GM18907 (cell line): ENCODE results near the gene KIAA1549.

Source experiments
- ATAC-seq: cut with Tn5 transposase; IDR thresholded peaks from one replicate; pipeline ENCODE4 v1.9.1; 2021; ENCODE audit warnings: mild to moderate bottlenecking, moderate library complexity; ENCODE audit not compliant: unreplicated experiment

The KIAA1549 gene

GRCh38 chr7:138911007-138911406 lies 70.2 kb downstream of the KIAA1549 start:
- no peak for ATAC-seq

DNA sequence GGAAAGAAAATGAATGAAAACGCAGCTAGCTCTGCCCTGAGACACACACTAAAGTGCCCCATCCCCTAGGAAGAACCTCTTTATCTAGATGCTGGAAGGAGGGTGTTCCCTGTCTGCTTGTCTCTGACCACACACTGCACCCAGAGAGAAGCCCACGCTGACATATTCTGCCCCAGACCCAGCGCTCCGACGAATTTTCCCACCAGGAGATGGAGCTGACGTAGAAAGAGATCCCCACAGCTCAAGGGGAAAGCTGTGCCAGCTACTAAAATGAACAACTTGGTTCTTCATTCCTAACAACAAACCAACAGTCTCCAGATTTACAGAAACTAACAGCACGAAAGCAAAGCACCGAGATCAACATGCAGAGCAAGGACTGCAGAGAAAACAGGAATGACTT lies 73.3 kb downstream of the KIAA1549 start:
- ATAC-seq = no peak

DNA sequence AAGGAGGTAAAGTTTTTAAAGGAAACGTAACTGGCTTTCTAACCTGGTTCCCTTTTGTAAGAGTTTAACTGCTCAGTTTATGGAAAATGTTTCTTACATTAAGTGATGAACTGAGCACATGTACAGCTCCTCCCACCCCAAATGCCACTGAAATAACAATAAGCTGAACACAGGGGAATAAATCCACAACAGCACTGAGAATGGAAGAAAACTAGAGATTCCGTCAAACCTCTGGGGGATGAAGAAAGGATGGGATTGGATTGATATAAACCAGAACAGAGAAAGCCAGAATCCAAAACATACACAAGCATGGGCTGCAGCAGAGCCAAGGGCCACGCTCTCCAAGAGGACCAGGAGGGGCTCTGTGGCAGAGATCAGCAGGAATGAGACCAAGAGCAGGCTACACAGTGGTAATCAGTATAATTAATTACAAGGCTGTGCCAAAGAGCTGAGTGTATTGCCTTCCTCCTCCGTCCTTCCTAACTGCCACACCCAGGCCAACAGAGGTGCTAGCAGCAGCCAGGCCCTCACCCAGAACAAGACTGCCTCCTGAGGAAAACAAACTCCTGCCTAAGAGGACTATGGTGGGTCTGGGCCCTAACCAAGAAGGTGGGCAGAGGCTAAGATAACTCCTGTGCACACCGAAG lies 73.9 kb downstream of the KIAA1549 start:
- ATAC-seq = no peak

DNA sequence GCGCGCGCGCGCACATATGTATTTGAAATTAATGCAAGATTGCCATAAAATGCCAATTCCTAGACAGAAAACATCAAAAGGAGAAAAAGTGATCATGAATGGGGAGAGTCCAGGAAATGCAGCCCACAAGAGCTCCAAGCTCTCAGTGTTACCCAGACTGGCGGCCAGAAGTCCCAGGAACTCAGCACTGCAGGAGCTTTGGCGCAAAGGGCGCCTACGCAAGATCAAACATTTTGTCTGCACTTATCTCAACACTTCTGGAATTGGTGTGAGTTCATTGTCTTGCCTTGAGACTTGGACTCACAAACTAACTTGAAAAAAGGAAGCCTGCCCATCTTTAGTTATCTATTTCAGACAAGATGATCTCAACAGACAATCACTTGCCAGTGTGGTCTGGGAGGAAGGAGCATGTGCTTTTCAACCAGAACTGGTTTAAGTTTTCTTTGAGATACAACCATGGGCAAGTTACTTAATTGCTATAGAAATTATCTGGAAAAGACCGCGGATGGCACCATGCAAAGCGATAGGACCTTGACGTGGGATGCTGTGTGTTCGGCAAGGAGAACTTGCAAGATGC lies 77.2 kb downstream of the KIAA1549 start:
- no peak for ATAC-seq

DNA sequence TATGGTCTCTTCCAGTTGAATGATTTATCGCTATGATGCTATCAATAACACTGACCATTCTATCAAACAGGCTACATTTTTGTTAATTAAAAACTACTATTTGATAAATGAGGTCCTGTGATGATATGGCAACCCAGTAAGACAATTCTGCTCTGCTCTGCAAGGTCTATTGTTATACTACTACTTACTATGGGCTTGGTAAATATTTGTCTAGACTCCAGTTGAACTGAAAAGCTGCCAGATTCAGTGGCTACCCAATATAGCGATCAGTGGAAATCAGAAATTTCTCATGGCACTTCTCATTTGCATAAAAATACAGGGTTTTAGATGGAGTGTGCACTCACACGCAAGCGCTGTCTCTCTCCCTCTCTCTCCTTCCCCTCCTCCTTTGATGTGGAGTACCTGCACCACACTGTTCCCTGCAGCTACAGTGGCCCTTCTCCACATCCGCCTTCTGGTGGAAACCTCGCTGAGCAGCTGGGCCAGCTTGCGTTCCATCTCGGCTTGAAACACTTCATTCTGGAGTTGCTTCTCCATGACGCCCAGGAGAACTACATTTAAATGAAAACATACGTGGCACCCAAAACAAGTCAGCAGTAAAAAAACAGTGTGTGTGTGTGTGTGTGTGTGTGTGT lies 77.9 kb downstream of the KIAA1549 start:
- no peak for ATAC-seq

- no peak for ATAC-seq
These were observed 79.0 kb downstream of the KIAA1549 start for GRCh38 chr7:138902161-138902560.

DNA sequence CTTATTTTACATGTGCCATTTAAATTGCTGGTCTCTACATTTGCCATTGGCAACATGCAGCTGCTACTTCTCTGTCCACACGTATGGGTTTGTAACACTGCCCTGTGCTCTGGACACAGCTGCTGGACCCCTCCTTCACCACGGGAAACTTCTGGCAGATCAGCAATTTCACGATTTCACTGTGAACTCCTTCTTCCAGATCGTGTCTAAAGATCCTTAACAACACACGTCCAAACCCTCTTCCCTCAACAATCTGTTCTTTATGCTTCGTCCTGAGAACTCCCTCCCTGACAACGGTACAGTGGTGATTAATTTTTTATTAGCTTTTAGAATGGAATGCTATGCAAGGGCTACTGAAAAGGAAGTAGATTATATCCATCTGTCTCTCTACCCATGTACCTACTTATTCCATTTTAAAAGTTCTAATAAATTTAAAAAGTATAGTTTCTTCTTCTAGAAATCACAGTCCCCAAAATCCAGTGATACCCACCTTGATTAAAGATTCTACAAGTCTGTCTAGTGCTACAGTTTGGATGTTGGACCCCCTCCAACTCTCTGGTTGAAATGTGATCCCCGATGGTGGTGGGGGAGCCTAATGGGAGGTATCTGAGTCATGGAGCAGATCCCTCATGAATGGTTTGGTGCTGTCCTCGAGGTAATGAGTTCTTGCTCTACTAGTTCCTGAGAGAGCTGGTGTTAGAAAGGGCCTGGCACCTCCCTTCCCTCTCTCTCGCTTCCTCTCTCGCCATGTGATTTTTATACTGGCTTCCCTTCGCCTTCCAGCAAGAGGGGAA lies 81.0 kb downstream of the KIAA1549 start:
- no peak for ATAC-seq

DNA sequence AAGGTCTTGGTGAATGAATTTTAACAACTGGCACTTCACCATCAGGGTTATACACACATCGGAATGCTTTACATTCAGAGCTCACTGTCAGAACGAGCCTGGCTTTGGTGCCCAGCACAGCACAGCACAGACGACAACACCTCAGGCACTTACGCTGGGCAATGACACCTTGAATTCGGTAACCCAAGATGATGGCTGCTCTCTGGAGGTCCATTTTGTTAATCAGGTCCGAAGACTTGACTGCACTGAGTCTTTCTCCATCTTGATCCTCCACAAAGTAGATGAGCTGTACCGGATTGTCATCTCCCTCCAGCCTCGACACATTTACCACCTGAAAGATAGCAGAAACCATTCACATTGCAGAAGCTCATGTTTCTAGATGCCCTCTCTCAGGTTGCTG lies 82.4 kb downstream of the KIAA1549 start:
- ATAC-seq = no peak

GRCh38 chr7:138898255-138898654 lies 82.9 kb downstream of the KIAA1549 start:
- no peak for ATAC-seq

- no peak for ATAC-seq
These were observed 85.5 kb downstream of the KIAA1549 start for GRCh38 chr7:138895679-138896078.

DNA sequence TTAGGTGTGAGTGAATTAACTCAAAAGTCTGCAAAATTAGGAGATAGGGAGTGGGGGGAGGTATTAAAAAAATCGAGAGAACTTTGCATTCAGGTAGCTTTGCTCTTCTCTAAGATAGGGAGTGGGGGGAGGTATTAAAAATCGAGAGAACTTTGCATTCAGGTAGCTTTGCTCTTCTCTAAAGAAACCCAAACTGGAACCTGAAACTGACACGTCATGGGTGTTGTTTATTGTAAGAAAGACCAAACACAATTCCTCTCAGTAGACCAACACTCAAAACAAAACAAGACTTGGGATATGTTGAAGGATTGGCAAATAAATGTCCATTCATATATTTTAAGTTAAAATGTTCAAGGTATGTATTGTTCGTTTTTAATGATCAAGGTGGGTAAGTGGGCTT lies 87.9 kb downstream of the KIAA1549 start:
- ATAC-seq = no peak

DNA sequence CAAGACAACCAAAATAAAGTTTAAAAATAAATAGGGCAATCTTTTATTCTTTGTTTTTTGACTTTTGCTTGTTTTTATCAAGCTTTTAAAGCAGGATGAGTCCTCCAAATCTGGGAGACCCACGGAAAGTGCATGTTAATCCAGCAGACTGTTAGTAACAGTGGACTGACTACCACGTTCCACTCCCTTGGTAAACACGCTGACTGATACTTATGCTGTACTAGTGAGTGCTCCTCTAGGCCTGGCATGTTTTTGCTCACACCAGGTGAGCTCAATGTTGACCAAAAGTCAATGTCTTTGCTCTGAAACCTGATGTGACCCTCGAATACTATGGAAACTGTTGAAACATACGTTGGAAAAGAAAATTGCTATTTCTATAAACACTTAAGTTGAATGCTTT lies 88.4 kb downstream of the KIAA1549 start:
- ATAC-seq = no peak

- no peak for ATAC-seq
These were observed 89.1 kb downstream of the KIAA1549 start for GRCh38 chr7:138892006-138892630.

- no peak for ATAC-seq
These were observed 89.8 kb downstream of the KIAA1549 start for GRCh38 chr7:138891446-138891810.

- no peak for ATAC-seq
These were observed 90.4 kb downstream of the KIAA1549 start for GRCh38 chr7:138890499-138891445.

- no peak for ATAC-seq
These were observed 91.3 kb downstream of the KIAA1549 start for GRCh38 chr7:138889582-138890498.

DNA sequence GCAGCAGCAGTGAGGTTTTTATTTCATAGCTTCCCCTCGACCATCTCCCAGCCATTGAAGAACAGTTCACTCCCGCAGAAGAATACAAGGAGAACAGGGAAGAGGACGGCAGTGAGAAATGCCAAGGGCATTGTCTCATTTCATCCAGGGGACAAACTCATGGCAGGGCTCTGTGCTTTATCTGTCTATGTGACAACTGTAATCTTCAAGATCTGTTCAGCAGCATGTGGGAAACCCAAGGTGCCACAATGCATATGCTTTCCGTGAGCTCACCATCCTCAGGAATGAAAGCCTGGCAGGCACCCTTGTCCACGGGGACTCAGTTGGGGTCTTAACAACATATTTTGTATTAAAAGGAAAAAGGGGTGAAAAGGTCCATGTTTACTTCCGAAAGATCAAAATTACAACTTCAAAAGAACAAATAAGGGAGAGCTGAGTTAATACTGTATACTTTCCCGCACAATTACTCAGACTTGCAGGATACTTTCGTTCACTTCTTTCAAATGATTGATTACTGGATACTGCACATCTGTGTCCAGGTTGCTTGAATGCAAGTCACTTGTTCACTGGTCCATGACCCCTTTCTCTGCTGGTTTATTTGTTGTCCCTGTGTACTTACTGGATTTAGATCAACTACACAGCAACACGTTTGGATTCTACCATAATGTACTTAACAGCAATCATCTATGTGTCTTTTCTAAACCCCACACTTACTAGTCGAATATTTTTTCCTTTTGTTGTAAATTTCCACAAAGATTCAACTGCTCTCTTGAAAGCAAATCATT lies 93.1 kb downstream of the KIAA1549 start:
- ATAC-seq = no peak

- ATAC-seq = no peak
These were observed 94.0 kb downstream of the KIAA1549 start for GRCh38 chr7:138887085-138887710.
